ENCODE results near the gene KCNG2.
A peak's percentile ranks its signal among the peaks of the same experiment; 100 is the strongest.

KCNG2 gene

GRCh38 chr18:79890674-79891073 is 92.9 kb downstream of the KCNG2 start:
- in situ Hi-C loops (cut with MboI; ENCODE audit: low pct_unique_long_range_greater_than_20kb, low sequenced_read_pairs), result no loop called here
- DNase-seq, result no peak

- in situ Hi-C loops (cut with MboI; ENCODE audit: low pct_unique_long_range_greater_than_20kb, low sequenced_read_pairs), result no loop called here
- DNase-seq, result peak; percentile 7
These were observed 99.0 kb downstream of the KCNG2 start for GRCh38 chr18:79896738-79897137.

GRCh38 chr18:79897940-79898625 is 100.3 kb downstream of the KCNG2 start:
- DNase-seq, result no peak
- in situ Hi-C loops (cut with MboI; ENCODE audit: low pct_unique_long_range_greater_than_20kb, low sequenced_read_pairs), result no loop called here

GRCh38 chr18:79898952-79899608 is 101.3 kb downstream of the KCNG2 start:
- in situ Hi-C loops (cut with MboI; ENCODE audit: low pct_unique_long_range_greater_than_20kb, low sequenced_read_pairs), result no loop called here
- DNase-seq, result no peak

GRCh38 chr18:79899609-79900445 is 102.1 kb downstream of the KCNG2 start:
- DNase-seq, result no peak
- in situ Hi-C loops (cut with MboI; ENCODE audit: low pct_unique_long_range_greater_than_20kb, low sequenced_read_pairs), result no loop called here

GRCh38 chr18:79900610-79901570 is 103.2 kb downstream of the KCNG2 start:
- in situ Hi-C loops (cut with MboI; ENCODE audit: low pct_unique_long_range_greater_than_20kb, low sequenced_read_pairs), result no loop called here
- DNase-seq, result no peak

DNA sequence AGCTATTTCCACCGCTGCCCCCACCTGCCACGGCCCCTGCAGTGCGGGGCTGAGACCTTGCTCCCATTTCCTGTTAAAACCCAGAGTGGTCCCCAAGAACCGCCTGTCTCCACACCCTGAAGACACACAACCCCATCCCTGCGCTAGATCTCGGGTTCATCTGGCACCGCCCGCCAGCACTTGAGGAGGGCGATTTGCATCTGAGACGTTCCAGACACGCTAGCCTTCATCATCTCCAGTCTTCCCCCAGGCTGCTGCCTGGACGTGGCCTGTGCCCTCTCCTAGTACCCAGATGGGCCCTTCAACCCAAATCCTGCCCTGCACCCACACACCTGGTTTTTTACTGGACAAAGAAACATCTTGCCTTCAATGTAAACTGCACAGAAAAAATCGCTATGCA is 103.9 kb downstream of the KCNG2 start:
- in situ Hi-C loops (cut with MboI; ENCODE audit: low pct_unique_long_range_greater_than_20kb, low sequenced_read_pairs), result no loop called here

DNA sequence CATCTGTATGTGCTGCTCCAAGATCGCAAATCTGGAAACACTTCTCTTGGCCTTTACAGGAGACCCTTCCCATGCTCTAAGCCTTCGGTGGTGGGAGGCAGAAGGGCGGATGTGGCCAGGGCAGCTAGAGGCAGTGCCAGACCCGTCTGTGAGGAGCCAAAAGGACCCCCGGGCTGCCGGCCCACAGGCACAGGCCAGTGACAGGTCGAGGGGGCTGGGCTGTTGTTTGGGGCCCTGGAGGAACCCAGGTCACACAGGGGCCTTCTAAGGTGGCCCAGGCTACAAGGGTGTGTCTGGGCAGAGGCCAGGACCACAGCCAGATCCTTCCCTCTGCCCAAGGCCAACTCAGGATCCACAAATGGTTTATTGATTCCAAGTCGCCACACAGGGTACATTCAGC is 104.3 kb downstream of the KCNG2 start:
- DNase-seq, result no peak
- in situ Hi-C loops (cut with MboI; ENCODE audit: low pct_unique_long_range_greater_than_20kb, low sequenced_read_pairs), result no loop called here

More for the DNA sequence above, 103.9 kb downstream of the KCNG2 start:
- DNase-seq, result no peak

- DNase-seq, result no peak
- in situ Hi-C loops (cut with MboI; ENCODE audit: low pct_unique_long_range_greater_than_20kb, low sequenced_read_pairs), result no loop called here
These were observed 104.9 kb downstream of the KCNG2 start for GRCh38 chr18:79902640-79903039.

DNA sequence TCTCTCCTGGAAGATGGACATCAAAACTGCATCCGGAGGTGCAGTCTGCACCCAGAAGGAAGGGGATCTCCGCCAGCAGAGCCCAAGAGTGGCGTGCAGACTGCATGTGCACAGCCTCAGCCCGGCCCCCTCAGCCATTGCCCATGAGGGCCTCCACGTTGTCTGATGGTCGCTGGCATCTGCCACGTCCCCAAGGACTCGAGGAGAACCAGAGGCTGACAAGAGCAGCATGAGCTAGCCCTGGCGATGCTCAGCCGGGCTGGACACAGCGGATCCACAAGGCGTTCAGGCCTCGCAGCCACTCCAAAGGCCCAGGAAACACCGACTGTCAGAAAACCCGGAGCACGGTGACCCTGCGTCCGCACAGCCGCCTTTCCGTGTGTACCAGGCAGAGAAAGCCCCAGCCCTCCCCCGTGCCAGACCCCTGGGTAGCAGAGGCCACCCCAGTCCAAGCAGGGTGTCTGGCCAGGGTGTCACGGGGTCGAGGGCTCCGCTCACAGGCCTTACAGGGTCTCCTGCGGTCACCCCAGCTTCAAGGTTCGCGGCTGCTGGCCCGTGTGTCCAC is 105.4 kb downstream of the KCNG2 start:
- in situ Hi-C loops (cut with MboI; ENCODE audit: low pct_unique_long_range_greater_than_20kb, low sequenced_read_pairs), result no loop called here
- DNase-seq, result no peak

DNA sequence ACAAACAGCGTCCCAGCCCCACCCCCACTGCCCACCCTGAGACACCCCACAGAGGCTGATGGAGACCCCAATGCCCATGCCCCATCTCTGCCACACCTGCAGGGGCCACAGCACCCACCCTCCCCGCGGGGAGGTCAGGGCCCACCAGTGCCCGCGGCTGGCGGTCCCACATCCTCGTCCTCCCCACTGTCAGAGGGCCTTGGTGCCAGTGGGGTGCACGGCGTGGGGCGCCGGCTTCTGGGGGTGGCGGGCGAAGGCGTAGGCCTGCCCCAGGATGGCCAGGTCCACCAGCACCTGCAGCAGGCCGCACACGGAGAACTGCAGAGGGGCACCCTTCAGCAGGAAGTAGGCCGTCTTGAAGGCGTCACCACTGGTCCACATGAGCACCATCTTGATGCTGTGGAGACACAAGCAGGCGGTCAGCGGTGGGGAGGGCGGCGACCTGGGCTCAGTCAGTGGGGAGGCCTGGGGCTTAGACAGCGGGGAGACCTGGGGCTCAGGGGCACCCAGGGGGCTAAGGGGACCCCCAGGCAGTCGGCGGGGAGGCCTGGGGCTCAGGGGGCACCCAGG is 106.1 kb downstream of the KCNG2 start:
- DNase-seq, result no peak
- in situ Hi-C loops (cut with MboI; ENCODE audit: low pct_unique_long_range_greater_than_20kb, low sequenced_read_pairs), result no loop called here

GRCh38 chr18:79904357-79905147 is 106.8 kb downstream of the KCNG2 start:
- DNase-seq, result no peak
- in situ Hi-C loops (cut with MboI; ENCODE audit: low pct_unique_long_range_greater_than_20kb, low sequenced_read_pairs), result no loop called here

DNA sequence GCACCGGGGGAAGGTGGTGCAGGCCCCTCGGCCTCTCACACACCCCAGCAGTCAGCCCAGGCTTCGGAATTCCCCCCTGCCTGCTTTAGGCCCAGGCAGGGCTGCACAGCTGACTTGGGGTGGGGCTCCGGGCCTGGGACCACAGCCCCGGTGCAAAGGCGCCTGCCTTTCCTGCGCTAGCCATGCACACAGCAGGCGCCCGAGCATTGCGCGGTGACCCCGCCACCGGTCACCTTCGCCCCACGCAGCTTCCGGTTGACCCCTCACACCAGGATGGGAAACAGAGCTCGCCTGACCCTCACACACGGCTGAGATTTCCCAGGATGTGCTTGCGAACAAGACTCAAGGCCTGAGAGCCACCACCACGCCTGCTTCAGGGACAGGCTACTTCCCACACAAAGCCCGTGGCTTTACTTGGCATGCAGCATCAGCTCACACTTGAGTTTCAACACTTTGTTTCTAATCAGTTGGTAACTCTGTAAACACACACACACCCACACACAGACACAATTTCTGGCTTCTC is 107.7 kb downstream of the KCNG2 start:
- no peak for DNase-seq
- in situ Hi-C loops (cut with MboI; ENCODE audit: low pct_unique_long_range_greater_than_20kb, low sequenced_read_pairs), result no loop called here

GRCh38 chr18:79905993-79906392 is 108.3 kb downstream of the KCNG2 start:
- in situ Hi-C loops (cut with MboI; ENCODE audit: low pct_unique_long_range_greater_than_20kb, low sequenced_read_pairs), result no loop called here
- DNase-seq, result no peak

GRCh38 chr18:79906706-79907105 is 109.0 kb downstream of the KCNG2 start:
- DNase-seq, result no peak
- in situ Hi-C loops (cut with MboI; ENCODE audit: low pct_unique_long_range_greater_than_20kb, low sequenced_read_pairs), result no loop called here

DNA sequence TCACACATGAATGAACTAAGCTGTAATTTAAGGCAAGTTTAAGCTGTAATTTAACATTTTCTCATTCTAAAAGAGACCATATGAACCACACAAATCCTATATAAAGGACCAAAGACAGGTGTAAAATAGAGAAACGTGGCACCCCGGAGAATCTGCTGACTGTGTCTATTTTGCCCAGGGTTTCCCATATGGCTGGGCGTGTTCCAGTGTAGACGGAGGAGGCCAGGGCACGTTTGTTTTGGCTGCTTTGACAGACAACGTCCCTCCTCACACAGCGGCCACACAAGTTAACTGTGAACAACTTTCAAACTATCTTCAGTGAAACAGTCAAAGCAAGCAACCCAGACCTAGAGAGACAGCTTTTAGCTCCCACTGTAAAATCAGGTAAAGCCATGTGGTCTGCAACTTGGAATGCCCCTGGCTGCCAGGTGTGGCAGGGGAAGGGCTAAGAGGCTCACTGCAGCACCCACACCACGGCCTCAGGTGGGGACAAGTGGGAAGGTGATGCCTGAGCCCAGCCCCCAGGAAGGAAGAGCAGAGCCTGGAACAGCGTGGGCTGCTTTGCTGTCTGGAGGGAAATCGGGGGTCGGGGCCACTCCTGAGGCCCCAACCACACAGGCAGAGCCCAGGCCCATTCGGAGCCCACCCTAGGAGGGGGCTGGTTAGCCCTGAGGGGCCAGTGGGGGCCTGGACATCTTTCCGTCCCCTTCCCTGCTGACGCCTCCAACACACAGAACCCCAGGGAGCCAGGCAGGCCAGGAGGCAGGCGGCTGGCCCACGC is 113.0 kb downstream of the KCNG2 start:
- no peak for DNase-seq
- in situ Hi-C loops (cut with MboI; ENCODE audit: low pct_unique_long_range_greater_than_20kb, low sequenced_read_pairs), result no loop called here
